ENCODE measurements around the gene ETFA.
"Not testable (repeated sequence)": the region's sequence is repeated elsewhere in the genome, so short reads cannot be mapped to it uniquely, and the experiment has no call there.

The ETFA gene

DNA sequence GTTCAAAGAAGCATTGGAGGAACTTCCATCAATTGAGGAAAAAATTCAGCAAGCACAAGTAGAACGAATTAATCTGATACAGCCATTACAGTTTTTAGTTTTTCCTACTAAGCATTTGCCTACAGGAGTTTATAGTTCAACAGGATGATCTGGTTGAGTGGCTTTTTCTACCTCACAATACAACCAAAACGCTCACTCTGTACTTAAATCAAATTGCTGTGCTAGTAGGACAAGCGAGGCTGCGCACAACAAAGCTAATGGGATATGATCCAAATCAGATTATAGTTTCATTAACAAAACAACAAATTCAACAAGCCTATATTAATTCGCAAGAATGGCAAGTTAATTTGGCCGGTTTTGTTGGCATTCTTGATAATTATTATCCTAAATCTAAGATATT is 44.2 kb downstream of the ETFA start:
- no peak for DNase-seq

DNA sequence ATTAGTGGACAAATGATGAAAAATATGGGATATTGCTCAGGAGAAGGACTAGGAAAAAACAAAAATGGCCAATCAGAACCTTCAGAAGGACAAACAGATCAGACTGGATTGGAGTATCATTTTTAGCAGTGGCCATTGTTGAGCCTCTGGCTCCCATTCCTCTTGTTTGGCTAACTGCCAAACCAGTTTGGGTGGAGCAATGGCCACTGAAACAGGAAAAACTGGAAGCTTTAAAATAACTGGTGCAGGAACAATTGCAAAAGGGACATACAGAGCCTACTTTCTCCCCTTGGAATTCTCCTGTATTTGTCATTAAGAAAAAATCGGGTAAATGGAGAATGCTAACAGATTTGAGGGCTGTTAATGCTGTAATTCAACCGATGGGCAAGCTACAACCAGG is 45.5 kb downstream of the ETFA start:
- not testable (repeated sequence) for DNase-seq

DNA sequence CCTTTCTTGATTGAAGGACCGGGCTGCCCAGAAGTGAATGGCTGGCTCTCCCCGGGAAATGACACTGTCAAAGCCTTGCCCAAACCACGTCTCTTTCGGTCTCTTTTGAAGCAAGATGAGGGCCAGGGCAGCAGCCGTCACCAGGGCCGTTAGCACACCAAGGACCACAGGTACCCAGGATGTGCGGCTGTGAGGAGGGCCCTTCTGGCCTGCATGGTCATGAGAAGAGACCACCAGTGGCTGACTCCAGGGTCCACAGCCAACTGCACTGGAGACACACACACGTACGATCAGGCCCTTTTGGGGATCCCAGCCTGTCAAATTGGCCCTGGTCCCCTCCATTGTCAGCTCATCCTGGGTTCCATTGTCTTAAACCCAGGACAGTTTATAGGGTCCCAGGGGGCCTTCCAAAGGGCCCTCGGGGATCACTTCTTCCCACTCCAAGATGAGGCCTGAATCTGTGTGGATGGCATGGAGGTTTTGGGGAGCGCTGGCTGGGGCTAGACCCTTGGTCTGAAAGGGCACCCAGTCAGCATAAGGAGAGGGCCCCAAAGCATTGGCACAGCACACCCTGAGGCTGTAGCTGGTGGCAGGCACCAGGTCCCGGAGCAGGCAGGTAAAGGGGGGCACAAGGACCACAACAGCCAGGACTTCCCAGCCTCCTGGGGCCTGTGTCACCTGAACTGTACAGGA is 50.9 kb downstream of the ETFA start:
- no peak for DNase-seq

DNA sequence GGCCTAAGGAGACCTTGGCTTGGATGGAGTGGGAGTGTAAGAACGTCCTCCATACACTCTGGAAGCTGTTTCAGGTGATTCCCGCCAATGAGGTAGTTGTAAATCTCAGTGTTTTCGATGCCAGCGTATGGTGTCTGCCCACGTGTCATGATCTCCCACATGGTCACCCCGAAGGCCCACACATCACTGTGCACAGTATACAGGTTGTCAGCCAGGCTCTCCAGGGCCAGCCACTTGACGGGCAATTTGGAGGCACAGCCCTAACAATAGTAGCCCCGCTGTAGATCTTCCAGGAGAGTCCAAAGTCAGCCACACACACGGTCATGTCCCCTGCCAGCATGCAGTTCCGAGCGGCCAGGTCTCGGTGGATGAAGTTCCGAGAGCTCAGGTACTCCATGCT is 51.9 kb downstream of the ETFA start:
- no peak for DNase-seq

DNA sequence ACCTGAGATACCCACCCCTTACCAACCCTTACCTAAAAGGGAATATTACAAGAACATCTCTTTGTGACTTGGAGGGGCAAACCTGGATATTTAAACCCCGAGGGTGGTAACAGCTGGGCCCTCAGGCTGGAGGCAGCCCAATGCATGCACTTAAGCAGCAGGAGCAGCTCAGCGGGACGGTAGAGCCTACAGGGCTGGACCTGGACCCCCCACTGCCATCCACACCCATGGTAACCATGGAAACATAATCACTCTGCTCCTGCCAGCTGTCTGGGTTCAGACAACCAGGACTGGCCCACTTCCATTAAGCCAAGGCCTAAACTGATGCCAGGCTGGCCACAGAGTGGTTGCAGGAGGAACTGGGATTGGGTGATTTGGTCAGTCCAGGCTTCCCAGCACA is 52.8 kb downstream of the ETFA start:
- no peak for DNase-seq

DNA sequence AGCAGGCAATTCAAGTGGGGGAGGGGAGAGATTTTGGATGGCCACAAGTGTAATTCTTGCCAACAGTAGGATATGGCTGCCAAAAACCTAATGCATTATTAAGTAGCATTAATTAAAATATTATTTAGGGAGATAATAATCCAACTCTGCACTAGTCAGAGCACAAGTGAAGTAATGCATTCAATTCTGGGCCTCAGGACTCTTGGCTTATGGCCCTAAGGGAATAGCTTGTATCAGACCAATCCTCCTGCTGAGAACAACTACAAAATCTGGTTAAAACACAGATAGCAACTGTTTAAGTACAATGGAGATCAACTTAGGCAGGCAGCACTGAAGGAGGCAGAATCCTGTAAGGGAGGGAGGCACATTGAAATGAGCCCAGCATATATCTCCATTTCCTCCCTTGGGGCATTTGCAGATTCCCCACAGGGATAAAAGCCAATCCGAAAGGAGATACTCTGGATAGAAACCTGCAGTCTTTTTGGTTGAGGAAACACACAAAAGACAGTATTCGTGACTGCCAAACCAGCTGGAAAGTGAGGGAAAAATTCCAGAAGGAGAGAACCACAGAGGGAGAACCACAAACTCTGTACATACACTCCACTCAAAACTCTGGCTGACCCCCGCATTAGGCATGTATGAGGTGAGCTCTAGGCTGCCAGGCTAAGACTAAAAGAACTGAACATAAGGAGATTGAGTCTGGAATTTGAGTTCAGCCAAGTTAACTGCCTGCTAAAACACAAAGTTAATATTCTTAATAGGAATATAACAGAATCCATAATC is 57.4 kb downstream of the ETFA start:
- DNase-seq = no peak

DNA sequence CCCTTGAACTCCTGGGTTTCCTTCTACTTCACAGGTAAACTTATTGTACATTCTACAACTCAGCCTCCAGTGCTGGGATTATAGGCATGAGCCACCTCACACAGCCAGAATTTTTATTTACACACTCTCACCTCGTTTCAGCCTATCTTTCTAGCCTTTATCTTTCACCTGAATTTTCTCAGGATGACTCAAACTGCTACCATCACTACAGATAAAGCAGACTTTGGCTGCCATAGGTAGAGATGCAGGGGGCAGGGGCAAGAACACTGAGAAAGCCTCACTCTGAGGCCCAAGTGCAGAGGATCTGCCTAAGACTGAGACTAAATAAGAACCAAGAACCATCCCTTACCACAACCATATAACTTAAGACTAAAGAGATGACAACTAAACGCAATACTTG is 59.0 kb downstream of the ETFA start:
- no peak for DNase-seq

DNA sequence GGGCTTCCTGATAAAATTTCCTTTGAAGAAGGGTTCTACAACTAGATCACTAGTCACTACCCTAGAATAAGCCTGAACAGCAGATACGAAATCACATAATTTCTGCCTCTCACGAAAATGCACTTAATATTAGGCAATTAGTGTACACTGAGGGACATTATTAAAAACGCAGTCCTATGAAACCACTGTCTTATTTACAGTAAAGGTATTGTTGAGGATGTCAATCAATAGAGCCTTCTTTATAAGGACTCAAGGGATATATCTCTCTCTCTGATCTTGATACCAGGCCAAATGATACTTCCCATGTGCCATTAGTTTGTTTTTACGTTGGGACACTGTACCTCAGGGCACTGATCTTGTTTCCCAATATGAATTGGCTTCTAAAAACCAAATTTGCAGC is 59.6 kb downstream of the ETFA start:
- no peak for DNase-seq

DNA sequence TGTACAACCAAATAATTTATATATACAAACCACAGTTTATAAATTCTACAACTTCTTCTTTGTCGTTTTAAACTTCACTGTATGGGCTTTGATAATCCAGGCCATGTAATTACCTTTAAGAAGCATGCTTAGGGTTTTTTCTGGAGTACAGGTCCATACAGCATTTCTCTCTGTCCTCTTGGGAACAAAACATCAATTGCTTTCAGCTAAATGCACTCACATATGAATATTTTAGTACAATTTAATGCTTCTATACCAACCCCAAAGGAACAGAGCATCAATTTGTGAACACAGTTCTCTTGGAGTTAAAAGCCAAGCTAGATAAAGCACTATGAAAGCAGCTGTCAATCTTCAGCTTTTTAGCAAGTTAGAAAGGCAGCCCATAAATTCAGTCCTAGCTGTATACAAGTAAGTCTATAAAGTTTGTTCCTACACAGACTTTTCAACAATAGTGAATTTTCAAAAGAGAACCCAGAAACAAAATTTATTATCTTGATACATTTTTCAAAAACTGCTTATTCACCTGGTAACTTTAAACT is 66.1 kb downstream of the ETFA start:
- no peak for DNase-seq

DNA sequence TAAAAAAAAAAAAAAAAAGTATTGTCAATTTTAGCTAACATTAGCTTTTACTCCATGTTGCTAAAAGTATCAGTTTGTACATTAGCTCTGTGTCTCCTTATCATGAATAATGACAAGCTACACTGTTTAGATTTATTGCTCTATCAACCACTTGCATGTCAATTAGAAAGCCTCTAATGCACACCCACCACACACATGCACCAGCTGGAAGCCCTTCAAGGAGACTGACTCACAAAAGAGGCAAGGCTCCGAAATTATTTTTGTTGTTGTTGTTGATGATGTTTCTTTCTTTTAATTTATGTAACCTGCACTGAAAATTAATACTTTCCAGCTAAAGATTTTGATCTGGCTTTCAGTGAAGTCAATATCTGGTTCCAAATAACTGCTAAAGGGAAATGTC is 71.5 kb downstream of the ETFA start:
- DNase-seq = no peak

DNA sequence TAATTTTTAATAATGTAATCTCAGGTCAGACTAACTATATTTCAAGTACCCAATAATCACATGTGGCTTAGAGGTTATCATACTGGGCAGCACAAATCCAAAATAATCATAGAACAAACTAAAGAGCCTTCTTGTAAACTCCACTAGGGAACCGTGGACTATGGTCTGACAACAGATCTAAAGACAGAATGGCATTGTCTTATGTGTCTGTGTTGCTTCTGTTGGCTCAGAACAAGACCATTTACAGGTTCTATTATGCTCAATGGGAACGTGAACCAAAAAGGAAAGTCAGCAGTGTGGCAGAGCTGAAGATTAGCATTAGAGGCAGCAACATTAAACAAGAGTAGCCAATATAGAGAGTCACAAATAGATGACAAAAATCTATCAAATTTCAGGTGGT is 74.9 kb downstream of the ETFA start:
- DNase-seq = no peak

DNA sequence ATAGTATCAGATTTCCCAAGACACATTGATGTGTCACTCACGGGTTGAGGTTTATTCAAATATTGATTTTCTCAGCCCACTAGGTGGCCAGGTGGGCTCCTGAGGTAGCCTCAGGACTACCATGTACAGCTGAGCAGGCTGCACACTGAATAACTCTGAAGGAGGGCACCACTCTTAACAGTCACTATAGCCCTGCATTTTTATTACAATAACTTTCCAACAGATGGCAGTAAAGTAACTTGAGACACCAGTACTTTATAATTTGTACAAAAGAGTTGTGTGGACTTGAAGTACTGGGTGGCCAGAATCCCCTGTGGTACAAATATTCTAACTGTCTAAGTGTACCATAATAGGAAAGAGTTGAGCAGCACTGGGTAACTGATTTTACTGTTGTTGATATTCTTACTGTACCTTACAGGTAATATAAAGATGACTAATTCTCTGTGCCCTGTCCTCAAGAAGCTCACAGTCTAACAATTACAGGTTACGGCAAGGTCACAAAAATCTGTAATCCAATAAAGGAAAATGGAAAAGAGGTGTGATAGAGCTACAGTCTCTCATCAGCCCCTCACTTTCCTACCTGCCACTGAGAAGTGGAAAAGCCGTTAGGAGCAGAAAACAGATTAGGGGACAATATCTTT is 76.0 kb downstream of the ETFA start:
- peak; percentile 12 for DNase-seq

DNA sequence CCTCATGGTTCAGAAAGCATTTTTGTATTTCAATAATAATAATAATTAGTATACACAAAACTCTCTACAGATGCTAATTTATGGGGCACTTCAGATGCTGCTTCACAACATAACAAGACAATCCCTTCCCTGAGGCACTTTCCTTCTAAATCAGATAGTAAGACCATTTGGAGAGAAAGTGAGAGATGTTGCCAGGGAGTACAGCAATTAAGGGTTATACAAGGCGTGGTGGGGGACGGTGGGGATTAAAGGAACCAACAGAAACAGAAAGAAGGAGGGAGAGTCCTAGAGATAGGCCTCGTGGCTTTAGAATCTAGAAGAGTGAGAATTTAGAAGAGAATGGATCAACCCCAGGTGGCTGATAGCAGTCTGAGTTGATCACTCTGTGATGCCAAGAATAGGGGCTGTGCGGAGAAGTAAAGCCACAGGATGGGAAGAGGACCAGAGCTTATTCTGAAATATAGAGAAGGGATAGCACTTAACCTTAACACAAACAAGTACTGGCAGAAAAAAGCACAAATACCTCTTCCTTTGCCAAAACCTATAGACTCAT is 76.9 kb downstream of the ETFA start:
- DNase-seq = no peak

DNA sequence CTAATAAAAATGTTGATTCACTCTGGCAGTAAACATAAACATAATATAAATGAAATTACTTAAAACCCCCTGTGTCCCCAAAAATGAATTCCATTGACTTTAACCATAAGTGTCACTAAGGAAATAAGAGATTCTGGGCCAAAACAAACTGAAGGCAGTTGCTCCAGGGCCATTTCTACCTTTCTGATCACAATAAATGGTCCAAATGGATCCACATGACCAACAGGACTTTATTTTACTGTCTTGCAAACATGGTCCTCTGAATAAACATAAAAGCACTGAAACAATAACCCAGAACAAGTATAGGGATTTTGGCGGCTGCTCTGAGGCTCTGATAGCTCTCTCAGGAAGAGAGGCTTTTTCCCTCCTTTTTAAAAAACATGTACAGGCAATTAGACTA is 77.3 kb downstream of the ETFA start:
- DNase-seq = no peak

DNA sequence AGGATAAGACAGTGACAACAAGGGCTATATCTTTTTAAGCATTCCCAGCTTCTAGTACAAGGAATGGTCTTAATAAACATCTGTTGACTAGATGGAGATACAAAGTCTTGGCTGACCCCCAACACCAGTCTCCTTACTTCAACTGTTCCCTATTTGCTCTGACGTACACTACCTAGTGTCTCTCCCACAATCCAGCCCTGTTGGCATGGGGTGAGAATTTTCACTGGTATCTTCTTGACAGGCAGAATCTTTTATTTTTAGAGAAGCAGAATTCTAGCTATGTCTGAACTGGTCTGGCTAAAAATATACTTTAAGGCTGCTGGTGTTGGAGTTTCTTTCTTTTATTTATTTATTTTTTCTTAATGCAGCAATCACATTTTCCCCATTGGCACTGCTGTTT is 82.0 kb downstream of the ETFA start:
- DNase-seq = no peak

DNA sequence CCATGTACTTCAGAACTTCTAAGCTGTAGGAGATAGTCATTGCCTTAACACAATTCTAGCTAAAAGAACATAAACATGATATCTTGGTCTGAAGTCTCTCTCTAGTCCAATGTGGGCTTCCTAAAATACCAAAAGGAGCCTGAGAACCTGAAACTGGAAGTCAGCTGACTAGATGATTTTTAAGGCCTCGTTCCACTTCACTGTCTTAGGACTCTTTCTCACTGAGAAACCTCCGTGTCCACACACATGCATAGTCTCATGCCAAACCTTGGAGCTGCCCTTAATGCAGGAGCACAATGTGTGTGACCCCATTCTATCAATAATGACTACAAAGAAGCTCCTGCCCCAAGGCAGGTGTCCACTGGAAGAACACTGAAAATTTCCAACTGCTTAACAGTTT is 87.7 kb downstream of the ETFA start:
- no peak for DNase-seq

DNA sequence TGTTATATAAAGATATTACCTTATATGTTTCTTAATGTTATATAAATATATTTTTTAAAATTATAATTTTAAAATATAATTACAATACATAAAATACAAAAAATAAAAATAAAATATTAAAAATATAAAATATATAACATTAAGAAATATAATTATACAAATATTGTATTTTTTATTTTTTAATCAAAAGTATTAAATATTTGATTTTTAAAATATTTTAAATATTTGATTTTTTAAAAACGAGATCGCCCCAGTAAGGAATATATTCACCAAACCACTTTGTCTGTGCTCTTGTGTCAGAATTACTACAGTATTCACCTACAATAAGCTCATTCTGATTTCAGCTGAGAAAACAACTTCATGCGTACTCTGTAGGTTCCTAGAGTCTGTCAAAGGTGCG is 89.1 kb downstream of the ETFA start:
- DNase-seq = no peak

DNA sequence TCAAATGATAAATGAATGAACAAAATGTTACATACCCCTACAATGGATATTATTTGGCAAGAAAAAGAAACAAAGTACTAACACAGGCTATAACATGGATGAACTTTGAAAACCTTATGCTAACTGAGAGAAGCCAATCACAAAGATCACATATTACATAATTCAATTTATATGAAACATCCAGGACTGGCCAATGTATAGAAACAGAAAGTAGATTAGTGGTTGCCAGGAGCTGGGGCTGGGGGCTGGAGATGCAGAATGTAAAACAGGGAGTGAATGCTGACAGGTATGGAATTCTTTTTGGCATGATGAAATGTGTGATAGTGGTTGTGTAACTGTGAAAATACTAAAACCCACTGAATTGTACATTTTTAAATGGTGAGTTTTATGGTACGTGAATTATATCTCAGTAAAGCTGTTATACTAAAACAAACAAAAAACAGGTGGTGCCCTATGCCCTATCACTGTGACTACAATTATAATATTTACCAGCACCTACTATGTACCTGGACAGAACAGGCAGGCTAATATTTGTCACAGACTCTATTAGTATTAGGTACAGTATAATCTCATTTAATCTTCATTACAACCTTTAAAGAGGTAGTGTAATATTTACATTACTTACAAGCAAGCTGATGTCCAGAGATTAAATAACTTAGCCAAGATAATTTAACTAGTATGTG is 90.0 kb downstream of the ETFA start:
- DNase-seq = no peak

DNA sequence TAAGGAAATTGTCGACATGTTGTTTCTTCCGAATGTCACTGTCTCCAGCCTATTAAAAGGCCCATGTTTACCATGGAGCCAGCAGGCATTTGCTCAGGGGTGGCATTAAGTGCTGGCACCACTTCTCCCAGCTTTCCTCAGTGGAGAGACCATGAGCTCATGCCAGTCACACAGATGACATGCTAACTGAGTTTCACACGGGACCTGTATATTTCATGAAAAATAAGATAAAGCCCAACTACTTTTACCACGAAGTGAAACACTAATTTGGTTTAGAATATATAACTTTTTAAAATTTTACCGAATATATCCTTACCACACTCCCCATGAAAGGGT is 93.4 kb downstream of the ETFA start:
- no peak for DNase-seq

DNA sequence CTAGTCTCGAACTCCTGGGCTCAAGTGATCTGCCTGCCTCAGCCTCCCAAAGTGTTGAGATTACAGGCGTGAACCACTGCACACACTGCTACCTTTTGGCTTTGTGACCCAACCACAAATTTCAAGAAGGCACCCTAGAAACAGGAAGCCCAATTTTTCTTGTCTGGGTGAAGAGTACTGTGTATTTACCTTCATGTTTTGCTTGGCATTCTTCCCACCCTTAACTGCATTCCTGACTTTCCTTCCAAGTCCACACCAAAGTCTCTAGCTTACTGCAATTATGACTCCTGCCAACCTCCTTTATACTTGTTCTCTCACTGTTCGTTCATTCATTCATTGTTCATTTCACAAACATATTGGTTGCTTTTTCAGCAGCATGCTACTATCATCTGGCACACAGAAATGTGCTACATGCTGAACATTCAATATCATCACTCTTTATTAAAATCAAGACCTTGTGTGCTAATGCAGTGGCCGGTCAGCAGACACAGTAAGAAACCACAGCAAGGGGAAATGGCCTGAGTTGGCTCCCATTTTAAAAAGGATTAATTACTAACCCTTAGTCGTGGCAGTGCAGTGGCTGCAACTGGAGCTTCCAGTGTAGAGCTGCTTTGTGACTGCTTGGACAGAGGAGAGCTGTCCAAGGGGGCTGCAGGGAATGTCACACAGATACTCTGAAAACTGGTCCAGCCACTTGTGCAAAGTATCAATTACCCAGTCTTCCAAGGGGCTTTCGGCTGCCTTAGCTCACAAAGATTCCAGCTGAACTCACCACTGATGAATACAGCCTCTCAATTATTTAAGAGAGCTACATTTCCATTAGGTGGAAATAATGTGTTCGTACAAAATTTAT is 94.0 kb downstream of the ETFA start:
- no peak for DNase-seq

DNA sequence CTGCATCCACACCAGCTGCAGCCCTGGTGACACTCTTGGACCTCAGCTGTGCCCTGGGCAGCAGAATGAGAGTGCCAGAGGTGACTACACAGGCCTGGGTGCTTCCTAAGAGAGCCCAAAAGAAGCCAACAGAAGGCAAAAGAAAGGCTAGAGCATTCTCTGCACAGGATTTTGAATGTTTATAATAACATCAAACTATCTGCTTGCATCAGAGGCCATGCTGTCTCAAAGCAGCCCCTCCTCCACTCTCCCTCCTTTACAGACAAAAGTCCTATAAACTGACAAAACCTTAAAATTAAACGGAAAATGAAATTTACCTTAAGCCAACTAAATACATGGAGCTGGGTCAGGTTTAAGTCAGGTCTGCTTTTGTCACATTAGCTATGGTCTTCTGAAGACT is 95.6 kb downstream of the ETFA start:
- no peak for DNase-seq

DNA sequence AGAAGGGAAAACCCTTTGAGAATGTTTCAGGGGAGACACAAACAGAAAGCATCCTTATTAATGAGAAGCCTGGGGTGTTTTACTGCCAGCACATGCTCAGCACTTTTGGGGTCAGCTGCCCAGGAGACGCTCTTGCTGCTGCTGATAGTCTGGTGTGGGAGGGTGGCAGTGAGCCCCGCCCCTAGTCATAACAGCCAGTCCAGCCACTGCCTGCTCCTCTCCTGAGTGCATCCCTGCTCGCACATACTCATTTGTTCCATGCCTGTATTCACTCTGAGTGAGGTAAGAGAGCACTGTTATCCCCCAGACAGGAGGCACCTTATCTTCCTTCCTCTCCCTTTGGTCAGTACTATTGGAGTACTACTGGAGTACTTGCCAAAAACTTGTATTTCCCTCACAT is 101.3 kb downstream of the ETFA start:
- DNase-seq = no peak
